Mesodermal cell (in vitro differentiated cells): ENCODE measurements around the gene TOLLIP.
"Not testable (repeated sequence)": the region's sequence is repeated elsewhere in the genome, so short reads cannot be mapped to it uniquely, and the experiment has no call there.

Experiments used
- H3K27ac ChIP-seq: 2 replicates; pipeline ENCODE4 v1.7.0; 2013; ENCODE audit warnings: mild to moderate bottlenecking, low read depth, low read length, moderate library complexity; ENCODE audit not compliant: severe bottlenecking
- H3K36me3 ChIP-seq: 2 replicates; pipeline ENCODE4 v1.7.1; 2013; ENCODE audit warnings: mild to moderate bottlenecking, low read length, moderate library complexity; ENCODE audit not compliant: control insufficient read depth, insufficient read depth
- H3K4me1 ChIP-seq: one replicate; pipeline ENCODE4 v1.7.1; 2013; ENCODE audit warnings: mild to moderate bottlenecking, low read length; ENCODE audit not compliant: insufficient read depth, control insufficient read depth, poor library complexity, severe bottlenecking
- H3K4me3 ChIP-seq: 2 replicates; pipeline ENCODE4 v1.7.0; 2013; ENCODE audit warnings: low read length, control low read depth, mild to moderate bottlenecking; ENCODE audit not compliant: insufficient read depth, poor library complexity, severe bottlenecking; ENCODE audit errors: extremely low read depth
- H3K9me3 ChIP-seq: 2 replicates; pipeline ENCODE4 v1.7.1; 2013; ENCODE audit warnings: mild to moderate bottlenecking, low read length, moderate library complexity; ENCODE audit not compliant: control insufficient read depth
- WGBS, 2 experiments: methylation state at CpG; one replicate each; pipeline ENCODE4 v1.1.5; 2013; ENCODE audit warnings: missing lambda C conversion rate in 2 of 2; ENCODE audit not compliant: insufficient coverage in 2 of 2; 5-methylcytosine and 5-hydroxymethylcytosine counted together

Gene TOLLIP

GRCh38 chr11:1342946-1343345 lies 33.5 kb upstream of the TOLLIP start:
- Histone ChIP-seq H3K9me3 (no peaks in the 10 kb centered on the region), H3K4me1 (no peaks in the 10 kb centered on the region), H3K27ac (no peak overlapping the region), H3K4me3 (no peak overlapping the region), H3K36me3 (no peaks in the 10 kb centered on the region)
- WGBS, 2 experiments = 97% methylated on average over 8 to 10 of the region's 10 CpGs

GRCh38 chr11:1341928-1342524 lies 32.6 kb upstream of the TOLLIP start:
- Histone ChIP-seq H3K27ac (no peak overlapping the region), H3K36me3 (no peaks in the 10 kb centered on the region), H3K9me3 (no peaks in the 10 kb centered on the region), H3K4me3 (no peak overlapping the region), H3K4me1 (no peaks in the 10 kb centered on the region)
- WGBS, 2 experiments = 83 to 88% methylated on average over 13 to 15 of the region's 17 CpGs

- H3K27ac ChIP-seq, H3K4me1 ChIP-seq, H3K36me3 ChIP-seq, H3K9me3 ChIP-seq, H3K4me3 ChIP-seq: not testable (repeated sequence)
- WGBS, 2 experiments = 82 to 92% methylated on average over 6 to 8 of the region's 10 CpGs
Measured at GRCh38 chr11:1341226-1341625, 31.8 kb upstream of the TOLLIP start.

- H3K27ac ChIP-seq = no peak overlapping the region
- no peaks in the 10 kb centered on the region for H3K36me3 ChIP-seq
- H3K4me3 ChIP-seq = no peak overlapping the region
- WGBS, 2 experiments = 77 to 87% methylated on average over 9 to 12 of the region's 12 CpGs
- H3K4me1 ChIP-seq = no peaks in the 10 kb centered on the region
- no peaks in the 10 kb centered on the region for H3K9me3 ChIP-seq
Measured at GRCh38 chr11:1340111-1340510, 30.7 kb upstream of the TOLLIP start.

GRCh38 chr11:1339066-1339675 lies 29.7 kb upstream of the TOLLIP start:
- 89% methylated on average over 14 to 15 of the region's 15 CpGs for WGBS, 2 experiments
- peaks cover 4% of the 10 kb centered on the region for H3K9me3 ChIP-seq
- H3K27ac ChIP-seq = no peak overlapping the region
- H3K4me1 ChIP-seq = no peaks in the 10 kb centered on the region
- H3K36me3 ChIP-seq = no peaks in the 10 kb centered on the region
- no peak overlapping the region for H3K4me3 ChIP-seq

- 71 to 72% methylated on average over 33 of the region's 33 CpGs for WGBS, 2 experiments
- no peak overlapping the region for H3K4me3 ChIP-seq
- H3K36me3 ChIP-seq = no peaks in the 10 kb centered on the region
- no peak overlapping the region for H3K27ac ChIP-seq
- no peaks in the 10 kb centered on the region for H3K4me1 ChIP-seq
- H3K9me3 ChIP-seq = peaks cover 9% of the 10 kb centered on the region
Measured at GRCh38 chr11:1338201-1339065, 29.0 kb upstream of the TOLLIP start.

GRCh38 chr11:1337647-1338007 lies 28.2 kb upstream of the TOLLIP start:
- Histone ChIP-seq H3K4me1 (no peaks in the 10 kb centered on the region), H3K36me3 (no peaks in the 10 kb centered on the region), H3K27ac (no peak overlapping the region), H3K9me3 (peaks cover 9% of the 10 kb centered on the region), H3K4me3 (no peak overlapping the region)
- WGBS, 2 experiments = 47 to 54% methylated on average over 22 to 25 of the region's 25 CpGs

- Histone ChIP-seq H3K36me3 (no peaks in the 10 kb centered on the region), H3K9me3 (peaks cover 9% of the 10 kb centered on the region), H3K4me3 (peak overlapping the region; percentile 19), H3K27ac (no peak overlapping the region), H3K4me1 (no peaks in the 10 kb centered on the region)
- 6 to 8% methylated on average over 56 to 59 of the region's 95 CpGs for WGBS, 2 experiments
Measured at GRCh38 chr11:1336836-1337646, 27.6 kb upstream of the TOLLIP start.

- Histone ChIP-seq H3K4me3 (peak overlapping the region; percentile 28), H3K9me3 (peaks cover 9% of the 10 kb centered on the region), H3K36me3 (no peaks in the 10 kb centered on the region), H3K4me1 (no peaks in the 10 kb centered on the region), H3K27ac (no peak overlapping the region)
- 17 to 21% methylated on average over 21 to 22 of the region's 66 CpGs for WGBS, 2 experiments
Measured at GRCh38 chr11:1335811-1336761, 26.7 kb upstream of the TOLLIP start.
